ENCODE data around the gene B4GALT6. TPM values are rescaled to one million over a fixed set of nuclear protein-coding genes. Genes with fewer than 3 reads are reported as not detected.

B4GALT6 gene
- total and polyA plus RNA-seq, 9 of the 15 experiments (the other 6 are each of a cell fraction or from before 2014, with no cell fraction given) = 0.03 to 0.27 (median 0.08) TPM

- H3K4me1 ChIP-seq (replicated peaks in 1 of 2; ENCODE audit: control insufficient read depth in 2 of 2, insufficient read depth in 2 of 2, low read length in 2 of 2) = peaks cover 0 to 6% of the 10 kb centered on the region in 2 experiments; a peak in 1 of 5 replicates
- DNase-seq (ENCODE audit: extremely low read depth in 1 of 4, low spot score in 3 of 4) = no peak
- H3K79me2 ChIP-seq (ENCODE audit: control insufficient read depth, insufficient read depth, low read length) = no peaks in the 10 kb centered on the region
- 15% methylated on average over 7 of the region's 7 CpGs for WGBS (ENCODE audit: insufficient coverage, low coverage, missing lambda C conversion rate)
- no peak overlapping the region for H2AFZ ChIP-seq (ENCODE audit: low read depth, low read length)
- H3K9me3 ChIP-seq (replicated peaks; ENCODE audit: control insufficient read depth, insufficient read depth, low read depth, low read length) = no peaks in the 10 kb centered on the region; the same call in none of the 2 replicates
- H3K36me3 ChIP-seq (ENCODE audit: control insufficient read depth, insufficient read depth, low read length) = no peaks in the 10 kb centered on the region
- H3K27me3 ChIP-seq (ENCODE audit: control insufficient read depth in 2 of 2, insufficient read depth in 2 of 2, low read length in 2 of 2) = peaks cover 10 to 22% of the 10 kb centered on the region in 2 experiments; a peak in 4 of 5 replicates
- FAIRE-seq = no peak
- no peak overlapping the region for H3K9ac ChIP-seq (ENCODE audit: insufficient read depth in 1 of 2, low read depth in 2 of 2, low read length in 2 of 2)
- H3K27ac ChIP-seq (ENCODE audit: extremely low read depth, low read depth, low read length) = no peak overlapping the region
- H3K9me1 ChIP-seq (ENCODE audit: control insufficient read depth, insufficient read depth, low read length) = no peaks in the 10 kb centered on the region
- ChIA-PET CTCF (ENCODE audit: low intra/inter-chr PET ratio) (no interaction called here), POLR2A (interaction anchor here (0.6 to 2.8 kb wide), 2 partner anchors 12 to 25 kb away, joined by 3 to 9 read pairs; no protein-coding TSS in a partner anchor)
- no peaks in the 10 kb centered on the region; the same call in 1 of the 2 replicates for H4K20me1 ChIP-seq (replicated peaks; ENCODE audit: control insufficient read depth, insufficient read depth, low read length)
- intact Hi-C loops (cut with micrococcal nuclease) (loop anchor here (5.0 to 10.0 kb wide), 3 partner anchors 254 to 729 kb away; no protein-coding TSS in a partner anchor), in situ Hi-C loops (cut with MboI) (no loop called here)
- ATAC-seq = no peak
- H3K4me2 ChIP-seq (ENCODE audit: insufficient read depth, low read length) = no peak overlapping the region; the same call in 1 of the 2 replicates
- no TSS peak for BruUV-seq (replicated peaks)
- TF ChIP-seq BRCA1 (IDR thresholded peaks at IDR 0.05) (no peak), BRCA1 (CRISPR knock-in tag; IDR thresholded peaks at IDR 0.05) (no peak), POLR3A (IDR thresholded peaks at IDR 0.05; ENCODE audit: borderline replicate concordance, extremely low read depth, insufficient read depth, insufficient read length) (no peak), ZNF165 (CRISPR knock-in tag; IDR thresholded peaks at IDR 0.05; ENCODE audit: borderline replicate concordance) (no peak), RBM25 (IDR thresholded peaks at IDR 0.05; ENCODE audit: low read depth, low read length, severe bottlenecking) (no peak), SNAPC5 (CRISPR knock-in tag; IDR thresholded peaks at IDR 0.05) (no peak)
- H3K4me3 ChIP-seq = no peak overlapping the region
Measured at GRCh38 chr18:31723639-31723989, 39.2 kb upstream of the B4GALT6 start.
